ENCODE data around the gene MKLN1.
A peak's percentile ranks its signal among the peaks of the same experiment; 100 is the strongest.
"Not testable (repeated sequence)": the region's sequence is repeated elsewhere in the genome, so short reads cannot be mapped to it uniquely, and the experiment has no call there.

The MKLN1 gene

DNA sequence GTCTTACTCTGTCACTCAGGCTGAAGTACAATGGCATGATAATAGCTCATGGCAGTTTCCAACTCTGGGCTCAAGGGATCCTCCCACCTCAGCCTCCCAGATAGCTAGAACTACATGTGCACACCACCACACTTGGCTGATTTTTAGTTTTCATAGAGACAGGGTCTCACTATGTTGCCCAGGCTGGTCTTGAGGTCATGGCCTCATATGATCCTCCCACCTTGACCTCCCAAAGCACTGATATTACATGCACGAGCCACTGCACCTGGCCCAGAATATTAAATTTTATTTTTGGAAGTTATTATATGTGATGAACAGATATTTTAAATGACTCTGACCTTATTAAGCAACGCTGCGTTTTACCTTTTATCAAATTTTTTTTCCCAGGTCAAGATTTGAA, 134.4 kb downstream of the MKLN1 start:
- in situ Hi-C loops (cut with HindIII; ENCODE audit: low sequenced_read_pairs) = no loop called here
- TF ChIP-seq, protein P1, sequence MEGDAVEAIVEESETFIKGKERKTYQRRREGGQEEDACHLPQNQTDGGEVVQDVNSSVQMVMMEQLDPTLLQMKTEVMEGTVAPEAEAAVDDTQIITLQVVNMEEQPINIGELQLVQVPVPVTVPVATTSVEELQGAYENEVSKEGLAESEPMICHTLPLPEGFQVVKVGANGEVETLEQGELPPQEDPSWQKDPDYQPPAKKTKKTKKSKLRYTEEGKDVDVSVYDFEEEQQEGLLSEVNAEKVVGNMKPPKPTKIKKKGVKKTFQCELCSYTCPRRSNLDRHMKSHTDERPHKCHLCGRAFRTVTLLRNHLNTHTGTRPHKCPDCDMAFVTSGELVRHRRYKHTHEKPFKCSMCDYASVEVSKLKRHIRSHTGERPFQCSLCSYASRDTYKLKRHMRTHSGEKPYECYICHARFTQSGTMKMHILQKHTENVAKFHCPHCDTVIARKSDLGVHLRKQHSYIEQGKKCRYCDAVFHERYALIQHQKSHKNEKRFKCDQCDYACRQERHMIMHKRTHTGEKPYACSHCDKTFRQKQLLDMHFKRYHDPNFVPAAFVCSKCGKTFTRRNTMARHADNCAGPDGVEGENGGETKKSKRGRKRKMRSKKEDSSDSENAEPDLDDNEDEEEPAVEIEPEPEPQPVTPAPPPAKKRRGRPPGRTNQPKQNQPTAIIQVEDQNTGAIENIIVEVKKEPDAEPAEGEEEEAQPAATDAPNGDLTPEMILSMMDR (IDR thresholded peaks at IDR 0.05; ENCODE audit: low read depth, low read length) = no peak
- DNase-seq (ENCODE audit: low read depth, low spot score) = no peak
- H3K4me3 ChIP-seq (ENCODE audit: low read depth, low read length) = no peak overlapping the region

DNA sequence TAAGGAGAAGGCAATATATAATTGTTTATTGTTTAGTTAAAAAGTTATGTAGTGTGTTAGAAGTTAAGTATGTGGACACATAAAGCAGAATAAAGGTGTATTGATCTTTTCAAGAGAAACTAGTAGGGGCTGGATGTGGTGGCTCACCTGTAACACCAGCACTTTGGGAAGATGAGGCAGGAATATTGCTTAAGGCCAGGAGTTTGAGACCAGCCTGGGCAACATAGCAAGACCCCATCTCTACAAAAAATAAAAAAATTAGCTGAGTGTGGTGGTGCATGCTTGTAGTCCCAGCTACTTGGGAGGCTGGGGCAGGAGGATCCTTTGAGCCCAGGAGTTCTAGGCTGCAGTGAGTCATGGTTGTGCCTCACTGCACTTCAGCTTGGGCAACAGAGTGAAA, 135.0 kb downstream of the MKLN1 start:
- in situ Hi-C loops (cut with HindIII; ENCODE audit: low sequenced_read_pairs); H3K4me3 ChIP-seq (ENCODE audit: low read depth, low read length); DNase-seq (ENCODE audit: low read depth, low spot score): not testable (repeated sequence)

DNA sequence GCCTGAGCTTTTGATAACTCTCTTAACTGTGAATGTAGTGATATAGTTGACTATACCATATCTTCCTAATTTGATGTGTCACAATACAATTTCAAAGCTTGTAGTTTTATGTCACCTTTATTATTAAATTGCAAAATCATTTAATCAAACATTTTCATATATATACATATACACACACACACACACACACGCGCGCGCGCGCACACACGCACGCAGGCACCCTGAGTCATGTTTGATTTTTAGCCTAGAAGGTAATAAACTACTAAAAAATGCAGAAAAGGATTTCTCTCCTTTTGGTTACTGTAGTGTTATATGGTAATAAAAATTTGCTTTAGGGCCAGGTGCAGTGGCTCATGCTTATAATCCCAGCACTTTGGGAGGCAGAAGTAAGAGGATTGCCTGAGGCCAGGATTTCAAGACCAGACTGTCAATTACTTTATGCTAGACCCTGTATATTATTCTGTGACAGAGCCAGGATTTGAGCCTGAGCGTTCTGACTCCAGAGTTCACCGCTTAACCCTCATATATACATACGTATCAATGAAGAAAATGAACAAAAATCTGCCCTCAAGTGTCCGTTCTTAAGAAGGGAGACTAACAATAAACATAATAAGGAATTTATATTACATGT, 139.2 kb downstream of the MKLN1 start:
- H3K4me3 ChIP-seq (ENCODE audit: low read depth, low read length) = no peak overlapping the region
- TF ChIP-seq, protein P1 (IDR thresholded peaks at IDR 0.05; ENCODE audit: low read depth, low read length) = no peak
- in situ Hi-C loops (cut with HindIII; ENCODE audit: low sequenced_read_pairs) = no loop called here
- DNase-seq (ENCODE audit: low read depth, low spot score) = no peak

DNA sequence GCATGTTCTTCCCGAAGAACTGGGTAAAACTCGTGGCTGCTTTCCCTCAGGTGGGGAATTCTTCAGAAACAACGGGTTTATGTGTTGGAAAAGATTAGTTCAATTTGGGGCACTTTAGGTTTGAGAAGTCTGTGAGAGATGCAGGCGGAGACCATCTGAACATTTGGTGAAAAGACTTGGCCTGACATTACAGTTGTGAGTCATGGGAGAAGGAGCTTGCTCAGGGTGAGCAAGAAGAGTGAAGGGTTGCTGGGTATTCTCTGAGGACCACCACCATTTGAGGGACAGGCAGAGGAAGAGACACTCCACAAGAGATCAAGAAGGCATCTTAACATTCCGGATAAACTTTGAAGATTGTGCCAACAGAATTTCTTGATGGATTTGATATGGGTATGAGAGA, 140.1 kb downstream of the MKLN1 start:
- in situ Hi-C loops (cut with HindIII; ENCODE audit: low sequenced_read_pairs) = no loop called here
- no peak overlapping the region for H3K4me3 ChIP-seq (ENCODE audit: low read depth, low read length)
- no peak for DNase-seq (ENCODE audit: low read depth, low spot score)
- TF ChIP-seq, protein P1 (IDR thresholded peaks at IDR 0.05; ENCODE audit: low read depth, low read length) = no peak

DNA sequence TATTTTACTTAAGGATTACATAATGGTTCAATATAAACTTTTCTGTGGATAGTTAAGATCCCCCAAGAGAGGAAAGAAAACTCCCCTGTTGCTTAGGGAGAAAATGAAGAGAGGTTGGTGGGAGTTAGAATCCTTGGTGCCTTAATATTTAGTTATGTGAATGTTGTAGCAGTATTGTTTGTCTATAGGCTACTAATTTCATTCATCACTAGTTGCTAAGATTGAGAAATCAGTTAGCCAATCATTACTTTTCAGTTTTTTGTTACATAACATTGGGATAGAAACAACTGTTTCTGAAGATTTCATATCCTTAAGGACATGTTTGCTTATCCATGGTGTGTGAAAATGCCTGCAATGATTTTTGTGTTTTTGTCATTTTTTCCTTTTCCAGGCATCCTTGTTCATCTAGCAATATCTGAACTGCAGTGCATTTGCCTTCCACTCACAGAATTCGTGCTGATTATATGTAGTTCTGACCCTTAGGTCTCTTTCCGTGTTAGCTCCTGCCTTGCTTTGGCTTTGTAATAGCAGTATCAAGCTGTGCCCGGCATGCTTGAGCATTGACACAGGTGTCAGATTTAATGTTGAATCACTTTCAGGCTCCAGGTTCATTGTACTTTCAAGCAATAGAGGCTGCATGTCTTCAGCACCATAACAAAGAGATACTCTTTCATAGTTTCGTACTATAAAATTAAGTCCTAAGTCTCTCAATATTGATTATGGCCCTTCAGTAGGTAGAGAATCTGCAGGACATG, 143.8 kb downstream of the MKLN1 start:
- TF ChIP-seq, protein P1 (IDR thresholded peaks at IDR 0.05; ENCODE audit: low read depth, low read length) = no peak
- in situ Hi-C loops (cut with HindIII; ENCODE audit: low sequenced_read_pairs) = no loop called here
- no peak overlapping the region for H3K4me3 ChIP-seq (ENCODE audit: low read depth, low read length)
- peak; percentile 40 for DNase-seq (ENCODE audit: low read depth, low spot score)

DNA sequence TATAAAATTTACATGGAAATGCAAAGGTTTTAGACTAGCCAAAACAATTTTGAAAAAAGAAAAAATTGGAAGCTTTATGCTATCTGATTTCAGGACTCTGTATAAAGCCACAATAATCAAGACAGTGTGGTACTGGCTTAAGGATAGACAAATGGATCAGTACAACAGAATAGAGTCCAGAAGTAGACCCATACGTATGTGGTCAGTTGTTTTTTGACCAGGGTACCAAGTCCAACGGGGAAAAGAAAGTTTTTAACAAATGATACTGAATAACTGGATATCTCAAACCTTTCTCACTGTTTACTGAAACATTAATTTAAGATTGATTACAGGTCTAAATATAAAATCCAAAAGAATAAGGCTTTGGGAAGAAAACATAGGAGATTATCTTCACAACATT, 149.1 kb downstream of the MKLN1 start:
- no peak for DNase-seq (ENCODE audit: low read depth, low spot score)
- H3K4me3 ChIP-seq (ENCODE audit: low read depth, low read length) = no peak overlapping the region
- in situ Hi-C loops (cut with HindIII; ENCODE audit: low sequenced_read_pairs) = no loop called here
- TF ChIP-seq, protein P1 (IDR thresholded peaks at IDR 0.05; ENCODE audit: low read depth, low read length) = no peak
